NB4 (cell line): Measurements from ENCODE around the gene NAP1L5.
A peak's percentile ranks its signal among the peaks of the same experiment; 100 is the strongest.

Experiments
- DNase-seq: peaks from one replicate; pipeline ENCODE4 v3.0.0; 2010; ENCODE audit warnings: low read depth
- H3K4me3 ChIP-seq: one replicate; pipeline ENCODE4 v1.5.1; 2011; ENCODE audit warnings: mild to moderate bottlenecking, low read depth, low read length, moderate library complexity
- MAX ChIP-seq: IDR thresholded peaks from 2 replicates; pipeline ENCODE4 v1.6.1; 2011; ENCODE audit warnings: low read depth, low read length
- MYC ChIP-seq: IDR thresholded peaks from 2 replicates; pipeline ENCODE4 v1.6.1; 2011; ENCODE audit warnings: low read depth, low read length
- POLR2A ChIP-seq: IDR thresholded peaks from 2 replicates; pipeline ENCODE4 v1.6.1; 2011; ENCODE audit warnings: mild to moderate bottlenecking; ENCODE audit not compliant: insufficient read length; ENCODE audit errors: extremely low read depth
- TF ChIP-seq, protein P1 (sequence below): IDR thresholded peaks from one replicate; pipeline ENCODE4 v1.5.1; 2012; ENCODE audit warnings: low read depth, low read length

NAP1L5 gene

DNA sequence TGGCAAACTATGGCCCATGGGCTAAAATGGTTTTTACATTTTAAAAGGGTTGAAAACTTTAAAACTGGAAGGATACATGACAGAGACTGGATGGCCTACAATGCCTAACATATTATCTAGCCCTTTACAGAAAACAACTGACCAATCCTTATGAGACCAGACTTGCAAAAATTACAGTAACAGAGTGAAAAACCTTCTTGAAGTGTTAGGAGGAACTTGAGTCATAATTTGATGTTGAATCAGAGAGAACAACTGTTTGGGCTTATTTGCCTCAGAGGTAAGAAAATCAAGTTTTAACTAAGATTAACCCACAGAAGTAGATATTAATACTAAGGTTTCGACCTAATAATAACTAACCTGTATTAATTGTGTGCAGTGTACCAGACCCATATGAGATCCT, 12.4 kb upstream of the NAP1L5 start:
- H3K4me3 ChIP-seq: no peak overlapping the region
- TF ChIP-seq MAX (no peak), POLR2A (no peak), MYC (no peak)
- TF ChIP-seq, protein P1, sequence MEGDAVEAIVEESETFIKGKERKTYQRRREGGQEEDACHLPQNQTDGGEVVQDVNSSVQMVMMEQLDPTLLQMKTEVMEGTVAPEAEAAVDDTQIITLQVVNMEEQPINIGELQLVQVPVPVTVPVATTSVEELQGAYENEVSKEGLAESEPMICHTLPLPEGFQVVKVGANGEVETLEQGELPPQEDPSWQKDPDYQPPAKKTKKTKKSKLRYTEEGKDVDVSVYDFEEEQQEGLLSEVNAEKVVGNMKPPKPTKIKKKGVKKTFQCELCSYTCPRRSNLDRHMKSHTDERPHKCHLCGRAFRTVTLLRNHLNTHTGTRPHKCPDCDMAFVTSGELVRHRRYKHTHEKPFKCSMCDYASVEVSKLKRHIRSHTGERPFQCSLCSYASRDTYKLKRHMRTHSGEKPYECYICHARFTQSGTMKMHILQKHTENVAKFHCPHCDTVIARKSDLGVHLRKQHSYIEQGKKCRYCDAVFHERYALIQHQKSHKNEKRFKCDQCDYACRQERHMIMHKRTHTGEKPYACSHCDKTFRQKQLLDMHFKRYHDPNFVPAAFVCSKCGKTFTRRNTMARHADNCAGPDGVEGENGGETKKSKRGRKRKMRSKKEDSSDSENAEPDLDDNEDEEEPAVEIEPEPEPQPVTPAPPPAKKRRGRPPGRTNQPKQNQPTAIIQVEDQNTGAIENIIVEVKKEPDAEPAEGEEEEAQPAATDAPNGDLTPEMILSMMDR: no peak
- no peak for DNase-seq

DNA sequence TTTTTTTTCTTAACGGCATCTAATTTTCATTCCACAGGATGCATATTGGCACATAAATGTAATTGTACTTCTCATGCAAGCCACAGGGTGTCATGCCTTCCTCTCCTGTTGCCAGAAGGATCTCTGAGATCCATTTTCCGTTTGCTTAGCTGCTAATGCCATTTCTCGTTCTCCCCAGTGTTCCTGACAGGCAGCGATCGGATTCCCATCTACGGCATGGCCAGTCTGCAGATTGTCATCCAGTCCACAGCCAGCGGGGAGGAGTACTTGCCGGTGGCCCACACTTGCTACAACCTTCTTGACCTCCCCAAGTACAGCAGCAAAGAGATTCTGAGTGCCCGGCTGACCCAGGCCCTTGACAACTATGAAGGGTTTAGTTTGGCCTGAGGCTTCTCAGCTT, 8.9 kb upstream of the NAP1L5 start:
- TF ChIP-seq MAX (no peak), POLR2A (no peak), MYC (no peak)
- TF ChIP-seq, protein P1: no peak
- no peak overlapping the region for H3K4me3 ChIP-seq
- DNase-seq: peak; percentile 3

GRCh38 chr4:88705805-88706492, 8.3 kb upstream of the NAP1L5 start:
- DNase-seq: no peak
- TF ChIP-seq, protein P1: no peak
- TF ChIP-seq POLR2A (no peak), MYC (no peak), MAX (no peak)
- no peak overlapping the region for H3K4me3 ChIP-seq

DNA sequence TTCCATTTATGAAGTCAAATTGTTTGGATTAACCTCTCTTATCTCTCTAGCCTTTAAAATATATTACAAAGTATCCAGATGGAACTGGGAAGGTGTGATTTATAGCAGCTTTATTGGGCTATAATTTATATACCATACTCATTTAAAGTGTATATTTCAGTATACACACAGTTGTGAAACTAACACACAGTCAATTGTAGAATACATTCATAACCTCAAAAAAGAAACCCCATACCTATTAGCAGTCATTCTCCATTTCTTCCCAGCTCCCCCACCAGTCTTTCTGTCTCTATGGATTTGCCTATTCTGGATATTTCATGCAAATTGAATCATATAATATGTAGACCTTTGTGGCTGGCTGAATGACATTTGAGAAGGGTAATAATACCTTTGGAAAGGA, 7.6 kb upstream of the NAP1L5 start:
- DNase-seq: no peak
- H3K4me3 ChIP-seq: no peak overlapping the region
- TF ChIP-seq POLR2A (no peak), MYC (no peak), MAX (no peak)
- TF ChIP-seq, protein P1: no peak

DNA sequence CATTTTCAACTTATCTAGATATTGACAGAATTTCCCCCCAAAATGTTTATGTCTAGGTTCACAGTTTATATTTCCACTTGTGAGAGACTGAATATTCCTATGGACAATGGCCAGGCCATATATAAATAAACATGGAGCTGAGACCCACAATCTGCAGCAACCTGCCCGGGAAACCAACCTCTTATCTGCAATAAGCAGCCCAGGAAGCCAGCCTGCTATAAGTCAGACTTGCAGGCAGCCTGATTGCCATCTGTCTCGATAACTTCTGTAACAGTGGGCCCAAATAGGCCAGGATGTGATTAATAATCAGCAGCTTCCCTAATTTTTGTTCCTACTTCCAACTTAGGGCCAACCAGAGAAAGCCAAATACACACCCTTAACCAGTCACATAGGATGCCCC, 5.2 kb upstream of the NAP1L5 start:
- TF ChIP-seq MAX (no peak), MYC (no peak), POLR2A (no peak)
- TF ChIP-seq, protein P1: no peak
- no peak for DNase-seq

GRCh38 chr4:88698519-88698918, 890 bp upstream of the NAP1L5 start:
- no peak for TF ChIP-seq MAX
- TF ChIP-seq POLR2A: no peak
- TF ChIP-seq, protein P1: no peak
- DNase-seq: no peak
- H3K4me3 ChIP-seq: no peak overlapping the region

More for the DNA sequence above, 5.2 kb upstream of the NAP1L5 start:
- H3K4me3 ChIP-seq: no peak overlapping the region
